ENCODE measurements around the gene PRKD1. TPM values are rescaled to one million over a fixed set of nuclear protein-coding genes. Genes with fewer than 3 reads are reported as not detected.

Gene PRKD1
- total and polyA plus RNA-seq, 2 of the 13 experiments (the other 11 are each of a cell fraction or from before 2014, with no cell fraction given), result 0.22 to 1.3 TPM

DNA sequence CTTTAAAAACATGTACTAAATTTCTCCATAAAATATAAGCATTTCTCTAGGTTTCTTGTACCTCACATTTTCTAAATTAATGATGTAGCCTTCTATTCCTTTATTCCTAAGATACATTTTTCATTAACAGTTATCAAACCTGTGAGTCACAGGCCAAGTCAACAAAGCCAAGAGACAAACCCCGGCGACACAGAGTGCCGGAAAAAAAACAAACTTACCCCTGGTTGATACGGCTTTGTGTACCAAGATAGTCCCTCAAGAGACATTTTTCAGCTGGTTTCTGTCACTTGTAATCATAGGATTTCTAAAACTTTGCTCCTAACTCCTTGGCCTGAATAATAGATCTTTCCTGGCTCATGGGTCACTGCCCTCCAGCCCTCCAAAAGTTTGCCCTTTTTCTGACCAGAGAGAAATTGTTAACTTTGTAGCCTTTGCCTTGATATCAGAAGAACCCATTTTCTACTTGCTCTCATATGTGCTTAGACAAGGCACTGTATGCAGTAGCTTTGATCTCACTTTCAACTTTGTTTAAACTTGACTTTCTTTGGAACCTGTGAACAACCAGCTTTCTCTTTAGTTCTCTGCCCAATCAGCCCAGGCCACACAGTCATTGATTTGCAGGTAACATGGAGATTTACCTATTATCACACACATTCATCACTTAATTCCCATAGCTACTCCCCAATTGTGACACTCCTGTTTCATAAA lies 172.2 kb downstream of the PRKD1 start:
- no peak overlapping the region for H3K4me2 ChIP-seq (ENCODE audit: low read depth, low read length)
- CTCF ChIA-PET (ENCODE audit: low intra/inter-chr PET ratio, low total read pairs), result no interaction called here
- intact Hi-C loops (cut with micrococcal nuclease; ENCODE audit: unreplicated experiment), result no loop called here

More for the DNA sequence above, 172.2 kb downstream of the PRKD1 start:
- ATAC-seq, result no peak
- no peak for FAIRE-seq
- WGBS (ENCODE audit: low lambda C conversion rate), result 5% methylated on average over 4 of the region's 4 CpGs
- TF ChIP-seq RFX5 (IDR thresholded peaks at IDR 0.05; ENCODE audit: low read depth, low read length), result no peak
- TF ChIP-seq BRCA1 (CRISPR knock-in tag; IDR thresholded peaks at IDR 0.05), result no peak
- no peak for TF ChIP-seq CREB3 (CRISPR knock-in tag; IDR thresholded peaks at IDR 0.05)
- no peak for TF ChIP-seq FOXM1 (CRISPR knock-in tag; IDR thresholded peaks at IDR 0.05)
- no peak for TF ChIP-seq ZNF569 (CRISPR knock-in tag; IDR thresholded peaks at IDR 0.05; ENCODE audit: borderline replicate concordance)
- no peak for TF ChIP-seq ZNF619 (CRISPR knock-in tag; IDR thresholded peaks at IDR 0.05)
- TF ChIP-seq ZNF441 (CRISPR knock-in tag; IDR thresholded peaks at IDR 0.05; ENCODE audit: borderline replicate concordance), result no peak
- TF ChIP-seq ATF2 (CRISPR knock-in tag; IDR thresholded peaks at IDR 0.05), result no peak
- no peak for TF ChIP-seq ZNF891 (CRISPR knock-in tag; IDR thresholded peaks at IDR 0.05)
- no peak for TF ChIP-seq CBX2 (IDR thresholded peaks at IDR 0.05; ENCODE audit: low read depth, low read length)
- TF ChIP-seq CBX2 (CRISPR knock-in tag; IDR thresholded peaks at IDR 0.05; ENCODE audit: low read depth), result no peak
- TF ChIP-seq ARID3A (IDR thresholded peaks at IDR 0.05; ENCODE audit: low read depth, low read length), result no peak
- no peak for TF ChIP-seq ZFP37 (CRISPR knock-in tag; IDR thresholded peaks at IDR 0.05; ENCODE audit: borderline replicate concordance)
- H3K36me3 ChIP-seq (replicated peaks in 1 of 2; ENCODE audit: control insufficient read depth in 1 of 2, insufficient read depth in 2 of 2, low read length in 2 of 2), result no peaks in the 10 kb centered on the region
- BruUV-seq (replicated peaks), result no TSS peak
- no peak overlapping the region for H3K4me3 ChIP-seq (replicated peaks in 1 of 3; ENCODE audit: insufficient read depth in 1 of 3, low read depth in 2 of 3, low read length in 3 of 3)
- H3K4me1 ChIP-seq (ENCODE audit: insufficient read depth, low read length), result no peaks in the 10 kb centered on the region
- no peak overlapping the region for H3K27ac ChIP-seq (ENCODE audit: extremely low read length, insufficient read depth, low read length)
- no peaks in the 10 kb centered on the region for H3K79me2 ChIP-seq (ENCODE audit: insufficient read depth, low read length)
- in situ Hi-C loops (cut with HindIII; ENCODE audit: extremely low pct_ligation_motif_present, low pct_unique_long_range_greater_than_20kb), result no loop called here
- H2AFZ ChIP-seq (ENCODE audit: low read length), result no peak overlapping the region
- POLR2A ChIA-PET, result no interaction called here
- no peaks in the 10 kb centered on the region for H3K27me3 ChIP-seq (ENCODE audit: control insufficient read depth in 1 of 2, insufficient read depth in 2 of 2, low read length in 2 of 2)
- no peaks in the 10 kb centered on the region for H4K20me1 ChIP-seq (ENCODE audit: insufficient read depth, low read length)
- H3K9ac ChIP-seq (ENCODE audit: insufficient read depth, low read depth, low read length), result no peak overlapping the region
- DNase-seq (ENCODE audit: low spot score), result no peak
- H3K9me3 ChIP-seq (ENCODE audit: low read length), result peaks cover 92% of the 10 kb centered on the region

Data from HepG2 (cell line).